Choroid plexus epithelial cell (primary cell): ENCODE data around the gene CLDN12.

ENCODE experiments used
- DNase-seq: peaks from one replicate; pipeline ENCODE4 v3.0.0-alpha.2; 2010; ENCODE audit warnings: low read depth
- H3K4me3 ChIP-seq: 2 replicates; pipeline ENCODE4 v1.5.1; 2011; ENCODE audit warnings: low read depth, mild to moderate bottlenecking, control low read depth, low read length, moderate library complexity
- CTCF ChIP-seq: conservative IDR thresholded peaks from 2 replicates; pipeline ENCODE4 v1.5.1; 2011; ENCODE audit warnings: low read depth, mild to moderate bottlenecking, control low read depth, inconsistent platforms, low read length, moderate library complexity

CLDN12 gene

GRCh38 chr7:90391488-90391887, 11.8 kb upstream of the CLDN12 start:
- no peak for TF ChIP-seq CTCF
- DNase-seq, result no peak
- no peak overlapping the region for H3K4me3 ChIP-seq

- no peak for TF ChIP-seq CTCF
- H3K4me3 ChIP-seq, result no peak overlapping the region
- DNase-seq, result no peak
Measured at GRCh38 chr7:90396420-90396819, 6.8 kb upstream of the CLDN12 start.

GRCh38 chr7:90401989-90402388, 1.3 kb upstream of the CLDN12 start:
- peak; percentile 16 for DNase-seq
- no peak for TF ChIP-seq CTCF
- H3K4me3 ChIP-seq, result no peak overlapping the region

GRCh38 chr7:90402785-90403173, 482 bp upstream of the CLDN12 start:
- no peak for DNase-seq
- TF ChIP-seq CTCF, result no peak
- H3K4me3 ChIP-seq, result peak overlapping the region; percentile 86

GRCh38 chr7:90404777-90405176, 1.5 kb downstream of the CLDN12 start:
- TF ChIP-seq CTCF, result no peak
- peak overlapping the region; percentile 86 for H3K4me3 ChIP-seq
- DNase-seq, result peak; percentile 14

GRCh38 chr7:90407484-90407821, 4.2 kb downstream of the CLDN12 start:
- no peak for TF ChIP-seq CTCF
- no peak overlapping the region for H3K4me3 ChIP-seq
- DNase-seq, result no peak

GRCh38 chr7:90408142-90408541, 4.9 kb downstream of the CLDN12 start:
- no peak for TF ChIP-seq CTCF
- no peak overlapping the region for H3K4me3 ChIP-seq

More at GRCh38 chr7:90408142-90408541, 4.9 kb downstream of the CLDN12 start:
- DNase-seq, result no peak
